SJCRH30 (cell line): ENCODE results near the gene TGFB2. TPM values are rescaled to one million over a fixed set of nuclear protein-coding genes. Genes with fewer than 3 reads are reported as not detected.

Experiments
- DNase-seq, 2 experiments: peaks; one replicate each; pipeline ENCODE4 v3.0.0-alpha.2; 2015 to 2020
- H3K27ac ChIP-seq: fragments of 250-450 bp; sonication (Bioruptor Pico); 2 replicates; pipeline ENCODE4 v1.5.1; 2020; ENCODE audit warnings: mild to moderate bottlenecking, moderate library complexity
- H3K27me3 ChIP-seq: fragments of 250-450 bp; sonication (Bioruptor Pico); 2 replicates; pipeline ENCODE4 v1.5.1; 2020; ENCODE audit warnings: mild to moderate bottlenecking, moderate library complexity
- H3K36me3 ChIP-seq: fragments of 250-450 bp; sonication (Bioruptor Pico); 2 replicates; pipeline ENCODE4 v1.5.1; 2020; ENCODE audit warnings: mild to moderate bottlenecking, moderate library complexity
- H3K4me1 ChIP-seq: fragments of 250-450 bp; sonication (Bioruptor Pico); 2 replicates; pipeline ENCODE4 v1.5.1; 2020; ENCODE audit warnings: mild to moderate bottlenecking, moderate library complexity
- H3K4me3 ChIP-seq: fragments of 250-450 bp; sonication (Bioruptor Pico); 2 replicates; pipeline ENCODE4 v1.5.1; 2020; ENCODE audit warnings: mild to moderate bottlenecking, moderate library complexity
- H3K9me3 ChIP-seq: fragments of 250-450 bp; sonication (Bioruptor Pico); replicated peaks from 2 replicates; pipeline ENCODE4 v1.5.1; 2020; ENCODE audit warnings: mild to moderate bottlenecking, moderate library complexity
- total RNA-seq: library from RNA; depleted of rRNA; stranded (reverse); fragments of >200 nt; shearing (Covaris generic); gene quantifications from 2 replicates; pipeline ENCODE4 v1.2.3, GENCODE V29; 2014

The TGFB2 gene
- total RNA-seq, 1 experiment from 2014 or later, result 24.4 TPM

GRCh38 chr1:218362418-218363076 is 17.4 kb downstream of the TGFB2 start:
- no peak overlapping the region for H3K4me3 ChIP-seq
- peaks cover 2% of the 10 kb centered on the region for H3K36me3 ChIP-seq
- no peaks in the 10 kb centered on the region for H3K27me3 ChIP-seq
- H3K4me1 ChIP-seq, result peaks cover 23% of the 10 kb centered on the region
- peak overlapping the region; percentile 35 for H3K27ac ChIP-seq
- no peaks in the 10 kb centered on the region for H3K9me3 ChIP-seq
- no peak for DNase-seq

GRCh38 chr1:218363141-218363540 is 18.0 kb downstream of the TGFB2 start:
- H3K4me1 ChIP-seq, result peaks cover 23% of the 10 kb centered on the region
- H3K27me3 ChIP-seq, result no peaks in the 10 kb centered on the region
- H3K27ac ChIP-seq, result no peak overlapping the region
- H3K36me3 ChIP-seq, result peaks cover 2% of the 10 kb centered on the region
- H3K4me3 ChIP-seq, result no peak overlapping the region
- no peak for DNase-seq
- no peaks in the 10 kb centered on the region for H3K9me3 ChIP-seq

- no peak for DNase-seq
- Histone ChIP-seq H3K4me3 (no peak overlapping the region), H3K27ac (no peak overlapping the region), H3K36me3 (peaks cover 2% of the 10 kb centered on the region), H3K9me3 (no peaks in the 10 kb centered on the region), H3K27me3 (no peaks in the 10 kb centered on the region), H3K4me1 (peaks cover 23% of the 10 kb centered on the region)
Observed at GRCh38 chr1:218364028-218364710, 19.0 kb downstream of the TGFB2 start.

- peaks cover 2% of the 10 kb centered on the region for H3K36me3 ChIP-seq
- no peaks in the 10 kb centered on the region for H3K27me3 ChIP-seq
- no peak for DNase-seq
- H3K27ac ChIP-seq, result no peak overlapping the region
- no peaks in the 10 kb centered on the region for H3K9me3 ChIP-seq
- no peak overlapping the region for H3K4me3 ChIP-seq
- H3K4me1 ChIP-seq, result peaks cover 26% of the 10 kb centered on the region
Observed at GRCh38 chr1:218365226-218365999, 20.3 kb downstream of the TGFB2 start.

- H3K27me3 ChIP-seq, result no peaks in the 10 kb centered on the region
- peaks cover 2% of the 10 kb centered on the region for H3K36me3 ChIP-seq
- no peaks in the 10 kb centered on the region for H3K9me3 ChIP-seq
- peak; percentile 35 to 61 for DNase-seq
- no peak overlapping the region for H3K27ac ChIP-seq
- no peak overlapping the region for H3K4me3 ChIP-seq
- peaks cover 22% of the 10 kb centered on the region for H3K4me1 ChIP-seq
Observed at GRCh38 chr1:218366322-218367052, 21.4 kb downstream of the TGFB2 start.

- Histone ChIP-seq H3K27ac (no peak overlapping the region), H3K27me3 (no peaks in the 10 kb centered on the region), H3K9me3 (no peaks in the 10 kb centered on the region), H3K4me3 (no peak overlapping the region), H3K36me3 (peaks cover 2% of the 10 kb centered on the region), H3K4me1 (peaks cover 22% of the 10 kb centered on the region)
- no peak for DNase-seq
Observed at GRCh38 chr1:218367118-218367517, 22.0 kb downstream of the TGFB2 start.

- no peaks in the 10 kb centered on the region for H3K27me3 ChIP-seq
- H3K36me3 ChIP-seq, result no peaks in the 10 kb centered on the region; the same call in none of the 2 replicates
- no peaks in the 10 kb centered on the region for H3K9me3 ChIP-seq
- DNase-seq, result no peak
- no peak overlapping the region for H3K4me3 ChIP-seq
- H3K27ac ChIP-seq, result no peak overlapping the region
- peaks cover 21% of the 10 kb centered on the region for H3K4me1 ChIP-seq
Observed at GRCh38 chr1:218368686-218369085, 23.6 kb downstream of the TGFB2 start.

GRCh38 chr1:218369688-218370511 is 24.8 kb downstream of the TGFB2 start:
- DNase-seq, result no peak
- H3K9me3 ChIP-seq, result no peaks in the 10 kb centered on the region
- peaks cover 33% of the 10 kb centered on the region for H3K4me1 ChIP-seq
- H3K4me3 ChIP-seq, result no peak overlapping the region
- no peaks in the 10 kb centered on the region for H3K27me3 ChIP-seq
- H3K27ac ChIP-seq, result no peak overlapping the region
- no peaks in the 10 kb centered on the region; the same call in 1 of the 2 replicates for H3K36me3 ChIP-seq

GRCh38 chr1:218371927-218372672 is 27.0 kb downstream of the TGFB2 start:
- Histone ChIP-seq H3K9me3 (no peaks in the 10 kb centered on the region), H3K4me3 (no peak overlapping the region), H3K4me1 (peaks cover 39% of the 10 kb centered on the region), H3K27ac (peak overlapping the region; percentile 11), H3K36me3 (no peaks in the 10 kb centered on the region; the same call in 1 of the 2 replicates), H3K27me3 (no peaks in the 10 kb centered on the region)
- DNase-seq, result peak; percentile 32 to 72

- Histone ChIP-seq H3K4me1 (peaks cover 47% of the 10 kb centered on the region), H3K4me3 (no peak overlapping the region), H3K27me3 (no peaks in the 10 kb centered on the region), H3K9me3 (no peaks in the 10 kb centered on the region), H3K27ac (peak overlapping the region; percentile 38), H3K36me3 (no peaks in the 10 kb centered on the region; the same call in 1 of the 2 replicates)
- DNase-seq, result peak in 1 of 2 experiments; percentile 58
Observed at GRCh38 chr1:218374401-218375353, 29.5 kb downstream of the TGFB2 start.

- H3K27ac ChIP-seq, result peak overlapping the region; percentile 61
- no peaks in the 10 kb centered on the region for H3K9me3 ChIP-seq
- DNase-seq, result no peak
- peaks cover 54% of the 10 kb centered on the region for H3K4me1 ChIP-seq
- H3K36me3 ChIP-seq, result no peaks in the 10 kb centered on the region; the same call in 1 of the 2 replicates
- H3K4me3 ChIP-seq, result no peak overlapping the region
- no peaks in the 10 kb centered on the region for H3K27me3 ChIP-seq
Observed at GRCh38 chr1:218376722-218377121, 31.6 kb downstream of the TGFB2 start.

- DNase-seq, result peak; percentile 83 to 87
- H3K27ac ChIP-seq, result peak overlapping the region; percentile 61
Observed at GRCh38 chr1:218377143-218377660, 32.1 kb downstream of the TGFB2 start.

More at GRCh38 chr1:218377143-218377660, 32.1 kb downstream of the TGFB2 start:
- Histone ChIP-seq H3K4me3 (no peak overlapping the region; the same call in 1 of the 2 replicates), H3K27me3 (no peaks in the 10 kb centered on the region), H3K36me3 (no peaks in the 10 kb centered on the region; the same call in 1 of the 2 replicates), H3K4me1 (peaks cover 49% of the 10 kb centered on the region), H3K9me3 (no peaks in the 10 kb centered on the region)
